OCI-LY1 (cell line): ENCODE results near the gene KRTAP9-4.
"Not testable (repeated sequence)": the region's sequence is repeated elsewhere in the genome, so short reads cannot be mapped to it uniquely, and the experiment has no call there.

Experiments
- H2AFZ ChIP-seq: fragments of 200-600 bp; sonication (generic), shearing (Covaris generic); 2 replicates; pipeline ENCODE4 v1.6.0; 2014; ENCODE audit warnings: antibody characterized with exemption, mild to moderate bottlenecking, low read length
- H3F3A ChIP-seq: fragments of 200-600 bp; sonication (generic), shearing (Covaris generic); 2 replicates; pipeline ENCODE4 v1.6.0; 2014; ENCODE audit warnings: mild to moderate bottlenecking, antibody characterized with exemption, low read length, moderate library complexity; ENCODE audit not compliant: insufficient read depth
- H3K27ac ChIP-seq: fragments of 200-600 bp; sonication (generic); 2 replicates; pipeline ENCODE4 v1.5.1; 2014; ENCODE audit warnings: low read length, mixed run types, mild to moderate bottlenecking, low read depth; ENCODE audit not compliant: poor library complexity, severe bottlenecking
- H3K27me3 ChIP-seq: fragments of 200-600 bp; sonication (generic); 2 replicates; pipeline ENCODE4 v1.6.0; 2014; ENCODE audit warnings: antibody characterized with exemption, mild to moderate bottlenecking, low read length, moderate library complexity; ENCODE audit not compliant: insufficient read depth
- H3K36me3 ChIP-seq: fragments of 200-600 bp; sonication (generic); 2 replicates; pipeline ENCODE4 v1.6.1; 2014; ENCODE audit warnings: mild to moderate bottlenecking, antibody characterized with exemption, low read length, moderate library complexity, mixed read lengths; ENCODE audit not compliant: insufficient read depth
- H3K4me1 ChIP-seq: fragments of 200-600 bp; sonication (generic); 2 replicates; pipeline ENCODE4 v1.5.1; 2014; ENCODE audit warnings: mild to moderate bottlenecking, low read length, moderate library complexity; ENCODE audit not compliant: insufficient read depth, severe bottlenecking
- H3K4me2 ChIP-seq: fragments of 200-600 bp; sonication (generic), shearing (Covaris generic); 2 replicates; pipeline ENCODE4 v1.6.1; 2014; ENCODE audit warnings: low read length
- H3K4me3 ChIP-seq: fragments of 200-600 bp; sonication (generic); 2 replicates; pipeline ENCODE4 v1.5.1; 2014; ENCODE audit warnings: low read length, low read depth, mild to moderate bottlenecking, mixed read lengths; ENCODE audit not compliant: poor library complexity, severe bottlenecking
- H3K79me2 ChIP-seq: fragments of 200-600 bp; shearing (Covaris generic); 2 replicates; pipeline ENCODE4 v1.6.1; 2016; ENCODE audit warnings: mixed run types, low read length, mixed read lengths; ENCODE audit not compliant: insufficient read depth
- H3K9ac ChIP-seq: fragments of 200-600 bp; sonication (generic), shearing (Covaris generic); 2 replicates; pipeline ENCODE4 v1.6.1; 2014; ENCODE audit warnings: mild to moderate bottlenecking, low read length, mixed read lengths
- H3K9me2 ChIP-seq: fragments of 200-600 bp; sonication (generic), shearing (Covaris generic); 2 replicates; pipeline ENCODE4 v1.6.1; 2014; ENCODE audit warnings: low read depth, mild to moderate bottlenecking, low read length, mixed read lengths
- H3K9me3 ChIP-seq: fragments of 200-600 bp; shearing (Covaris generic); 2 replicates; pipeline ENCODE4 v1.6.1; 2014; ENCODE audit warnings: low read length, mixed read lengths
- H4K20me1 ChIP-seq: fragments of 200-600 bp; sonication (generic), shearing (Covaris generic); 2 replicates; pipeline ENCODE4 v1.6.0; 2016; ENCODE audit warnings: mild to moderate bottlenecking, low read length; ENCODE audit not compliant: insufficient read depth
- CTCF ChIP-seq: fragments of 200-600 bp; sonication (generic), shearing (Covaris generic); IDR thresholded peaks from 2 replicates; pipeline ENCODE4 v1.5.1; 2017; ENCODE audit warnings: mild to moderate bottlenecking, antibody characterized with exemption, low read length, moderate library complexity, mixed read lengths
- EZH2 ChIP-seq: fragments of 200-600 bp; sonication (generic), shearing (Covaris generic); IDR thresholded peaks from 2 replicates; pipeline ENCODE4 v1.8.0; 2017; ENCODE audit warnings: borderline replicate concordance, mixed run types, mild to moderate bottlenecking, antibody characterized with exemption, low read length, moderate library complexity, mixed read lengths

Gene KRTAP9-4

GRCh38 chr17:41246995-41247787 lies 2.3 kb upstream of the KRTAP9-4 start:
- H3K36me3 ChIP-seq, H3K27ac ChIP-seq, H4K20me1 ChIP-seq, H3K4me1 ChIP-seq, H3F3A ChIP-seq, H3K9me3 ChIP-seq, H3K9me2 ChIP-seq, H3K9ac ChIP-seq, H2AFZ ChIP-seq, H3K4me3 ChIP-seq, H3K27me3 ChIP-seq, H3K4me2 ChIP-seq, H3K79me2 ChIP-seq: not testable (repeated sequence)

GRCh38 chr17:41251261-41251660 lies 1.8 kb downstream of the KRTAP9-4 start:
- no peak for TF ChIP-seq EZH2
- TF ChIP-seq CTCF, result no peak
- H3K4me2 ChIP-seq, result no peak overlapping the region

GRCh38 chr17:41254861-41255260 lies 5.4 kb downstream of the KRTAP9-4 start:
- Histone ChIP-seq H3K36me3 (no peaks in the 10 kb centered on the region), H3K79me2 (no peaks in the 10 kb centered on the region), H3K27ac (no peak overlapping the region), H3K4me2 (no peak overlapping the region), H3K27me3 (no peaks in the 10 kb centered on the region), H3K9me3 (no peaks in the 10 kb centered on the region), H3K4me1 (no peaks in the 10 kb centered on the region), H2AFZ (no peak overlapping the region), H3K9me2 (no peaks in the 10 kb centered on the region), H4K20me1 (no peaks in the 10 kb centered on the region), H3K4me3 (no peak overlapping the region), H3F3A (no peaks in the 10 kb centered on the region), H3K9ac (no peak overlapping the region)
- TF ChIP-seq EZH2 (no peak), CTCF (no peak)

More at GRCh38 chr17:41251261-41251660, 1.8 kb downstream of the KRTAP9-4 start:
- Histone ChIP-seq H3K36me3 (no peaks in the 10 kb centered on the region), H3F3A (no peaks in the 10 kb centered on the region), H2AFZ (no peak overlapping the region), H3K9me2 (no peaks in the 10 kb centered on the region), H3K27me3 (no peaks in the 10 kb centered on the region), H3K4me1 (no peaks in the 10 kb centered on the region), H3K9ac (no peak overlapping the region), H3K9me3 (no peaks in the 10 kb centered on the region), H3K4me3 (no peak overlapping the region), H4K20me1 (no peaks in the 10 kb centered on the region), H3K27ac (no peak overlapping the region), H3K79me2 (no peaks in the 10 kb centered on the region)

- not testable (repeated sequence) for H3K4me2 ChIP-seq, H3K27ac ChIP-seq, H3K79me2 ChIP-seq, H3K4me3 ChIP-seq, H2AFZ ChIP-seq, H3K36me3 ChIP-seq, H3K4me1 ChIP-seq, H3K9ac ChIP-seq, H3K27me3 ChIP-seq, H3K9me2 ChIP-seq, H3K9me3 ChIP-seq, H4K20me1 ChIP-seq, H3F3A ChIP-seq
Observed at GRCh38 chr17:41255381-41256290, 6.1 kb downstream of the KRTAP9-4 start, which contains the start of gene KRTAP9-9. KRTAP9-9 (plus strand) TSS chr17:41255384.
